GM13976 (cell line): Measurements from ENCODE around the gene TIMM22.
"Not testable (repeated sequence)": the region's sequence is repeated elsewhere in the genome, so short reads cannot be mapped to it uniquely, and the experiment has no call there.

Experiments used
- DNase-seq: peaks from one replicate; pipeline ENCODE4 v3.0.0; 2012; ENCODE audit warnings: low spot score
- CTCF ChIP-seq: IDR thresholded peaks from 2 replicates; pipeline ENCODE4 v1.5.1; 2012; ENCODE audit warnings: borderline replicate concordance, mild to moderate bottlenecking; ENCODE audit not compliant: insufficient read depth; ENCODE audit errors: extremely low read depth, missing control alignments, control extremely low read depth
- in situ Hi-C: fragments of 300-500 bp; cut with MboI; formaldehyde crosslinking; loops from one replicate; pipeline ENCODE4 v1.12.0; 2022; ENCODE audit warnings: low sequenced_read_pairs, mixed read lengths, inconsistent platforms; ENCODE audit not compliant: unreplicated experiment

TIMM22 gene

GRCh38 chr17:1039123-1039507 is 42.2 kb downstream of the TIMM22 start:
- TF ChIP-seq CTCF, result no peak
- DNase-seq, result no peak
- in situ Hi-C loops, result no loop called here

- in situ Hi-C loops, result no loop called here
- TF ChIP-seq CTCF, result no peak
- no peak for DNase-seq
Observed at GRCh38 chr17:1039511-1040215, 42.7 kb downstream of the TIMM22 start.

- in situ Hi-C loops, result no loop called here
- DNase-seq, result no peak
- TF ChIP-seq CTCF, result no peak
Observed at GRCh38 chr17:1040216-1040600, 43.3 kb downstream of the TIMM22 start.

GRCh38 chr17:1041746-1042145 is 44.8 kb downstream of the TIMM22 start:
- no peak for TF ChIP-seq CTCF
- no peak for DNase-seq
- in situ Hi-C loops, result no loop called here

- in situ Hi-C loops, result no loop called here
- DNase-seq, result no peak
- TF ChIP-seq CTCF, result no peak
Observed at GRCh38 chr17:1042486-1042885, 45.6 kb downstream of the TIMM22 start.

GRCh38 chr17:1043601-1044251 is 46.8 kb downstream of the TIMM22 start:
- no peak for DNase-seq
- TF ChIP-seq CTCF, result no peak
- in situ Hi-C loops, result no loop called here

GRCh38 chr17:1044387-1045009 is 47.6 kb downstream of the TIMM22 start:
- DNase-seq, in situ Hi-C loops: not testable (repeated sequence)
